Psoas muscle (tissue), 8 donors: ENCODE results near the gene LHCGR. TPM values are rescaled to one million over a fixed set of nuclear protein-coding genes. Genes with fewer than 3 reads are reported as not detected.

Experiments used
- ATAC-seq, 4 donors: fragments of 200-7000 bp; cut with Tn5 transposase; one replicate each; pipeline ENCODE4 v1.9.1; 2020; ENCODE audit warnings: moderate library complexity in 3 of 4, mild to moderate bottlenecking in 2 of 4
- DNase-seq, 2 donors: peaks; one replicate each; pipeline ENCODE4 v3.0.0-alpha.2; 2020
- H3K27ac ChIP-seq: fragments of 200-600 bp; one replicate; pipeline ENCODE4 v1.8.0; 2022
- H3K27me3 ChIP-seq, 3 donors: fragments of 200-600 bp in 1 of 3; one replicate each; pipeline versions ENCODE4 v1.6.1 to v1.8.0; 2013 to 2022; ENCODE audit warnings: low read length in 2 of 3, mild to moderate bottlenecking in 2 of 3, moderate library complexity in 1 of 3; ENCODE audit not compliant: insufficient read depth in 3 of 3
- H3K36me3 ChIP-seq, 2 donors: fragments of 200-600 bp in 1 of 2; one replicate each; pipeline versions ENCODE4 v1.6.1 to v1.8.0; 2013 to 2022; ENCODE audit warnings: low read depth in 1 of 2, mild to moderate bottlenecking in 1 of 2, moderate library complexity in 1 of 2; ENCODE audit not compliant: insufficient read depth in 1 of 2
- H3K4me1 ChIP-seq: fragments of 200-600 bp; one replicate; pipeline ENCODE4 v1.8.0; 2022
- H3K4me3 ChIP-seq: fragments of 200-600 bp; one replicate; pipeline ENCODE4 v1.8.0; 2022; ENCODE audit warnings: mild to moderate bottlenecking
- H3K9me3 ChIP-seq: fragments of 200-600 bp; one replicate; pipeline ENCODE4 v1.8.0; 2022
- WGBS, 3 donors: extraction: QIAGEN DNeasy Blood & Tissue Kit; methylation state at CpG; one replicate each; pipeline versions ENCODE4 v1.1.6 to v1.1.7; 2013; 5-methylcytosine and 5-hydroxymethylcytosine counted together
- intact Hi-C, 2 donors: fragments of 100-400 bp; cut with DNase I; formaldehyde crosslinking; loops; one replicate each; pipeline versions ENCODE4 v1.11.0 to v1.14.2; 2022
- polyA plus RNA-seq, 3 donors: library from polyadenylated mRNA; stranded (reverse); fragments of 200-250 nt; gene quantifications; one replicate each; pipeline ENCODE4 v1.2.3, GENCODE V29; 2013
- total RNA-seq, 4 donors: library from RNA; stranded (reverse); fragmentation: NEBNext Ultra II Directional in 2 of 4; extraction: Animal tissue kit (Norgen Biotek cat#: 25700) in 2 of 4; gene quantifications; one replicate each; pipeline versions ENCODE4 v1.2.1 to v1.2.4, GENCODE V29; 2021 to 2023
- TF ChIP-seq, protein P1 (sequence below): fragments of 200-600 bp; IDR thresholded peaks from one replicate; pipeline ENCODE4 v1.8.0; 2022; ENCODE audit warnings: antibody characterized with exemption
- donor health status: healthy with polysubstance abuse.
- donor health status: DM: no; HTN: no; CAD: no; lungs with moderate emphysema.
- donor health status: Bipolar disorder and iron deficiency.
- donor health status: healthy.
- donor health status: DM: yes; HTN: yes; CAD: no.
- donor health status: DM: no; HTN: no; CAD: no.
- donor health status: DM: no; HTN: no; CAD: no.
- donor health status: DM: yes; HTN: yes; CAD: no.

The LHCGR gene
- total and polyA plus RNA-seq, 7 donors: 0.01 to 0.04 (median 0.03) TPM; not detected in 4

DNA sequence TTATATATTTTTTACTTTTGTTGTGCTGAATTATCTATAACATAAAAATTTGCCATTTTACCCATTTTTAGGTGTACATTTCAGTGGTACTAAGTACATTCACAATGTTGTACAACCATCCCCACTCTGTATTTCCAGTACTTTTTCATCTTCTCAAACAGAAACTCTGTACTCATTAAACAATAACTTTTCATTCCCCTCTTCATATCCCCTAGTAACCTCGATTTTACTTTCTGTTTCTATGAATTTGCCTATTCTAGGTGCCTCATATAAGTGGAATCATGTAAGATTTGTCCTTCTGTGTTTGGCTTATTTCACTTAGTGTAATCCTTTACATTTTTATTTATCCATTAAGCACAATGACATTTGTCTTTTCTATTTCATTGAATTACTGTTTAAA is 86.5 kb downstream of the LHCGR start:
- intact Hi-C loops: no loop called here
- TF ChIP-seq, protein P1, sequence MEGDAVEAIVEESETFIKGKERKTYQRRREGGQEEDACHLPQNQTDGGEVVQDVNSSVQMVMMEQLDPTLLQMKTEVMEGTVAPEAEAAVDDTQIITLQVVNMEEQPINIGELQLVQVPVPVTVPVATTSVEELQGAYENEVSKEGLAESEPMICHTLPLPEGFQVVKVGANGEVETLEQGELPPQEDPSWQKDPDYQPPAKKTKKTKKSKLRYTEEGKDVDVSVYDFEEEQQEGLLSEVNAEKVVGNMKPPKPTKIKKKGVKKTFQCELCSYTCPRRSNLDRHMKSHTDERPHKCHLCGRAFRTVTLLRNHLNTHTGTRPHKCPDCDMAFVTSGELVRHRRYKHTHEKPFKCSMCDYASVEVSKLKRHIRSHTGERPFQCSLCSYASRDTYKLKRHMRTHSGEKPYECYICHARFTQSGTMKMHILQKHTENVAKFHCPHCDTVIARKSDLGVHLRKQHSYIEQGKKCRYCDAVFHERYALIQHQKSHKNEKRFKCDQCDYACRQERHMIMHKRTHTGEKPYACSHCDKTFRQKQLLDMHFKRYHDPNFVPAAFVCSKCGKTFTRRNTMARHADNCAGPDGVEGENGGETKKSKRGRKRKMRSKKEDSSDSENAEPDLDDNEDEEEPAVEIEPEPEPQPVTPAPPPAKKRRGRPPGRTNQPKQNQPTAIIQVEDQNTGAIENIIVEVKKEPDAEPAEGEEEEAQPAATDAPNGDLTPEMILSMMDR: no peak
- DNase-seq (no peak), ATAC-seq (no peak)
- H3K36me3 ChIP-seq: no peaks in the 10 kb centered on the region
- no peaks in the 10 kb centered on the region for H3K27me3 ChIP-seq
- H3K4me3 ChIP-seq: no peak overlapping the region
- no peak overlapping the region for H3K27ac ChIP-seq
- WGBS, 3 donors: 66 to 83% (median 76%) methylated on average over 1 of the region's 1 CpG
- H3K9me3 ChIP-seq: no peaks in the 10 kb centered on the region
- H3K4me1 ChIP-seq: no peaks in the 10 kb centered on the region

DNA sequence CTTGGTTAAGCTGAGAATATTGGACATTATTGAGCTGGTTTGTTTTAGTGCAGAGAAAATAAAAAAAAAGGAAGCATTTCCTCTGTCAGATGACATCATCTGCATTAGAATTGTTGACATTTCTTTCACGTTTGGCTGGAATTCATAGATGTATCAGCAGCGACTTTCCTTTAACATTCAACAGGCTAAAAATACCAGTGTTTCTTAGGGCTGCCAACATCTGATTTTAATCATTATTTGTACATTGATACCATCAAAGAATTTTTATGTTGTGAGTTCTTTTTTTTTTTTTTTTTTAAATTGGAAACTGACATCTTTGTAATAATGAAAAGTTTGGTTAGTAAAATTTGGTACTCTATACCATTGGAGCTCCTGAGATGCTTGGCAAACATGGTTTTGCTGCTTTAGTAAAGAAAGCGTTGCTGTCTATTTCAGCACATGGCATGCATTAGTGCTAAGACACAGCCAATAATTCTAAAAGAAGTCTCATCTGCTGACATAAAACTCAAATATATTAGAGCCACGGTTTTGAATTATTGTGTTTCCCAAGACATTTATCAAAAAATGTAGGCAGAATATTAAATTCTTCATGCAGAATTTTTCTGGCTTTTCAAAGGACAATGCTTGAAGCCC is 104.2 kb downstream of the LHCGR start:
- no peaks in the 10 kb centered on the region for H3K27me3 ChIP-seq
- no peak overlapping the region for H3K27ac ChIP-seq
- TF ChIP-seq, protein P1: no peak
- intact Hi-C loops: no loop called here
- DNase-seq (no peak), ATAC-seq (no peak)
- WGBS, 3 donors: 16 to 25% (median 16%) methylated on average over 4 of the region's 4 CpGs
- no peak overlapping the region for H3K4me3 ChIP-seq
- H3K36me3 ChIP-seq: no peaks in the 10 kb centered on the region
- H3K9me3 ChIP-seq: no peaks in the 10 kb centered on the region
- no peaks in the 10 kb centered on the region for H3K4me1 ChIP-seq

DNA sequence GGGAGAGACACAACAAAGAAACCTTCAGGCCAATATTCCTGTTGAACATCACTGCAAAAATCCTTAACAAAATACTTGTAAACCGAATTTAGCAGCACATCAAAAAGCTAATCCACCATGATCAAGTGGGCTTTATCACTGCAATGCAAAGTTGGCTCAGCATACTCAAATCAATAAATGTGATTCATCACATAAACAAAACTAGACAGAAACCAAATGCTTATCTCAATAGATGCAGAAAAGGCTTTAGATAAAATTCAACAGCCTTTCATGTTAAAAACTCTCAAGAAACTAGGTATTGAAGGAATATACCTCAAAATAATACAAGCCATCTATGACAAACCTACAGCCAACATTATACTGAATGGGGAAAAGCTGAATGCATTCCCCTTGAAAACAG is 117.3 kb downstream of the LHCGR start:
- TF ChIP-seq, protein P1: no peak
- WGBS, 3 donors: 54 to 72% (median 57%) methylated on average over 1 of the region's 1 CpG
- Histone ChIP-seq H3K4me1 (no peaks in the 10 kb centered on the region), H3K9me3 (peaks cover 3% of the 10 kb centered on the region), H3K27ac (no peak overlapping the region), H3K36me3 (no peaks in the 10 kb centered on the region), H3K27me3 (no peaks in the 10 kb centered on the region), H3K4me3 (no peak overlapping the region)
- ATAC-seq (no peak), DNase-seq (no peak)
- intact Hi-C loops: no loop called here

Other genes starting within 250 kb of the LHCGR start
- 1 to 10 TPM; 1.8 to 5.6 (median 2.1) TPM for gene STON1, start 225.6 kb downstream of the LHCGR start, total RNA-seq
- gene STON1, start 225.6 kb downstream of the LHCGR start, polyA plus RNA-seq: 1 to 10 TPM in 2 of 3 donors, under 1 TPM in 1; 0.98 to 1.8 (median 1.2) TPM
- gene GTF2A1L, start 137.9 kb downstream of the LHCGR start, total RNA-seq: under 1 TPM in 2 of 4 donors, not detected in 2; 0.71 to 0.76 TPM
- under 1 TPM in 2 of 3 donors, not detected in 1; 0.05 to 0.07 TPM for gene GTF2A1L, start 137.9 kb downstream of the LHCGR start, polyA plus RNA-seq